ENCODE data around the gene POLDIP3.

Gene POLDIP3, protein sequence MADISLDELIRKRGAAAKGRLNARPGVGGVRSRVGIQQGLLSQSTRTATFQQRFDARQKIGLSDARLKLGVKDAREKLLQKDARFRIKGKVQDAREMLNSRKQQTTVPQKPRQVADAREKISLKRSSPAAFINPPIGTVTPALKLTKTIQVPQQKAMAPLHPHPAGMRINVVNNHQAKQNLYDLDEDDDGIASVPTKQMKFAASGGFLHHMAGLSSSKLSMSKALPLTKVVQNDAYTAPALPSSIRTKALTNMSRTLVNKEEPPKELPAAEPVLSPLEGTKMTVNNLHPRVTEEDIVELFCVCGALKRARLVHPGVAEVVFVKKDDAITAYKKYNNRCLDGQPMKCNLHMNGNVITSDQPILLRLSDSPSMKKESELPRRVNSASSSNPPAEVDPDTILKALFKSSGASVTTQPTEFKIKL

DNA sequence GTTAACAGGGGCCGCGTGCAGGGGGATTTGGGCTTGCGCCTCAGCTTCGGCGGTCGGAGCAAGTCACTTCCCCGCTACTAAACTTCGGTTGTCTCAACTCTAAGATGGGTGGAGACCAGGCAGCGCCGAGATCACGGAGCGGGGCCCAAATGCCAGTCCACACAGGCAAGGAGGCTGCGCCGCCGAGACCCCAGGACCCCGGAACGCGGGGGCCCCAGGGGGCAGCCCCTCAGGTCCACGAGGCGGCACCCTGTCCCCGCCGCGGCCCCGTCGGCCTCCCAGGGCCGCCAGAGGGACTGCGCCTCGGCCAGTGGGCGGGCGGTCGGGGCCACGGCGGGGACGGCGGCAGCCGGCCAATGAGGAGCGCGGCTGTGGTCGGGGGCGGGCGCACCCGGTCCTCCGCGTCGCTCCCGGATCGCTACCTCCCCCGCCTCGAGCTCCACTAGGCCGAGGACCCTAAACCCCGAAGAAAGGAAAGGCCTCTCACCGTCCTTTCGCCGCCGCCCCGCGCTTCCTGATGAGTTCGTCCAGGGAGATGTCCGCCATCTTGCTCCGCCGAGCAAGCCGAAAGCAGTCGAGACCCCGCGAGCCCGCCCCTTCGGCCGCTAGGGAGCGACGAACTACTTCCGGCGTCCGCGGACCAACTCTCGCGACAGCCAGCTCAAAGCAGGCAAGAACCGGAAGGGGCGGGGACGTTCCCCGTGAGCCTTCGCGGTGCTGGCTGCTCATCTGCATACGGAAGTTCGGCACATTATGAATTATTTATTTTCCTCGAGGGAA is at the start of gene POLDIP3:
TSS of gene POLDIP3 (minus strand) at position 572 of the 780 bp plus-strand sequence. CDS start at position 546, 26 bp downstream.
- peak; percentile 86 to 90 for DNase-seq

GRCh38 chr22:42661985-42662831 is 47.5 kb upstream of the POLDIP3 start:
- peak in 1 of 2 experiments; percentile 57 for DNase-seq

DNA sequence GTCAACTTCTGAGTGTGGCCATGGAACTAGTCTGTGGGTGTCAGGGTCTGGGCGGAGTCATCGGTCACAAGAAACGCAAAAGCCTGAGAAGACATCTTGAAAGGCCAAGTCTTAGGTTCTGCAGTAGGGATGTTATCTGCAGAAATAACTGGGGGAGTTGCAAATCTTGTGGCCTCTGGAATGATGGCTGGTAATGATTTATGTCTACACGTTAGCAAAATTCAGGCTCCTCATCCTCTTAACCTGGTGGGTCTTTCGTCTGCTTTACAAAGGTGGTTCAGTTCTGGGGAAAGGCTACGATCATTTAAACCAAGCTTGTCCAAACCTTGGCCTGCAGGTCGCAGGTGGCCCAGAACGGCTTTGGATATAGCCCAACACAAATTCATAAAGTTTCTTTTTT is 41.9 kb upstream of the POLDIP3 start:
- no peak for DNase-seq

DNA sequence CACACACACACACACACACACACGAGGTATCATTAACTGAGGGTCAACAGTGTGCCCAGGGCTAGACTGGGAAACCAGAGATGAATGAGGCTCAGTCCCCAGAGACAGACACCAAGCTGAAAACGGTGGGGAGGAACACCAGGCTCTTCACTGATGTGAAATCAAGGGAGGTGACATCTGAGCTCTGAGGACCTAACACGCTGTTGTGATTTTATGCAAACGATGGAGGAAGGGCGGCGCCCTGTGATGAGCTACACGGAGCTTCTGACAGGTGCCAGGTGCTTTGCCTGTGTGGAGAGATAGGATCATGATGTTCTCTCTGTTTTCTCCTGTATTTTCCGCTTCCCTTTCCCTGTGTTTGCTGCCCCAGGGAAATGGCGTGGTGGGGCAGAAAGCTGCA is 41.0 kb upstream of the POLDIP3 start:
- DNase-seq: no peak

GRCh38 chr22:42654436-42655073 is 39.9 kb upstream of the POLDIP3 start:
- DNase-seq: no peak

DNA sequence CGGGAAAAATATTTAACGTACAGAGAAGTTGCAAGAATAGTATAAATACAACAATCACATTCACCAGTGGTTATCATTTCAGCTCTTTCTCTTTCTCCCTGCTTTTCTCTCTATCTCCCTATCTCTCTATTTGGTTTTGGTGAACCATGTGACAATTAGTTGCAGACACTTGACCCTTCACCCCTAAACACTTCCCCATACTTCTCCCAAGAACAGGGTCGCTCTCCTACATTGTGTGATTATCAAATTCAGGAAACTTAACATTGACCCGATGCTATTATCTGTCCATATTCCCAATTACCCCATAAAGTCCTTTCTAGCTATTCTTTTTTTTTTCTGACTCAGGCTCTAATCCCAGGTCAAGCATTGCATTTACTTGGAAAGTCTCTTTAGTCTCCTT is 39.3 kb upstream of the POLDIP3 start:
- no peak for DNase-seq

GRCh38 chr22:42651134-42651533 is 36.5 kb upstream of the POLDIP3 start:
- no peak for DNase-seq

DNA sequence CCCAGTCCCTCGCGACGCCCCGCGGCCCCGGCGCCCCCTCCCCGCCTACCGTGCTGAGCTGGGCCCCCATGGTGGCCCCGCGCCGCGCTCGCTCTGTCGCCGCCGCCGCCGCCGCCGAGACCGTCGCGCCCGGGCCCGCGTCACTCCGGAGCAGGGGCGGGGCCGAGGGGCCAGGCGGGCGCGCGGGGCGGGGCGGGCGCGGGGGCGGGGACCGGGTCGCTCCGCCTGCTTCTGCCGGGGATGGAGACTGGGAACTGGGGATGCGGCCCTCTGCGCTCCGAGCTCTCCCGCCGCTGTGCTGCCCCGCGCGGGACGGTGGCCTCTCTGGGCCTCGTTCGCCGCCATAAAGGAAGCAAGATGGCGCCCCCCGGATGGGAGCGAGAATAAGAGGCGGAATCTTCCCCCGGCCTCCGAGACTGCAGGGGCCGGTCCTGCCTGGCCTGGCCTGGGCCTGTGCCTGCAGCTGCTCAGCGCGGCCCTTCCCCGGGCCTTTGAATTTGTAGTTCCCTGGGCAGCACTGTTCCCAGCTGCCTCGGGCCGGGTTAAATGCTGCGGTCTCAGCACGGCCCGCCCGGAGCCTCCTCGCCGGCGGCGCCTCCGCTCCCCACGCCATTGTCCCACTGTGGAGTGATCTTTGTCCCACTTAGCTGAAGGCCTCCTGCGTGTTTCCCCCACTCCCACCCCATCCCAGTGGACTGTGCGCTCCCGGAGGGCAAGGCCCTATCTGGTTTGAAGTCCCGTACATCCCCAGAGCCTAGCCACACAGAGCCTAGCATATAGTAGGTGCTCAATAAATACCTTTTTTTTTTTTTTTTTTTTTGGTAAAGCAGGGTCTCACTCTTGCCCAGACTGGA is 34.8 kb upstream of the POLDIP3 start, which contains the start of gene CYB5R3:
TSS of gene CYB5R3 (minus strand) at position 147 of the 854 bp plus-strand sequence. CDS start at position 70, 77 bp downstream.
- peak; percentile 29 to 63 for DNase-seq

GRCh38 chr22:42648368-42649245 is 33.9 kb upstream of the POLDIP3 start:
- DNase-seq: no peak

DNA sequence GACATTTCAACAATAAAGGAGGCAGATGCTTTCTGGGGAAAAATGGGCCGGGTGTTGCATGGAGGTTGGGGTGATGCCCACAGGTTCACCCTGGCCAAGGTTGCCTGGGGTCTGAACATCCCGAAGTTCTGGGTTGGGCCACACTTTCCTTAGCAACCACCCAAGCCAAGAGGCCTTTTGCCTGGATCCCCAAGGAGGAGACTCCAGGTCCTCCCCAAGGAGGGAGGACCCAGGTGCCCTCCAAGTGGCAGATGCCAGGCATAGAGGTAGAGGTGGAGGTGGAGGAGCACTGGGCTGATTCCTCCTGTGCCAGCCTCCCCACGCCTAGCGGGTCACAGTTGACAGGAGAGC is 33.3 kb upstream of the POLDIP3 start:
- no peak for DNase-seq

GRCh38 chr22:42646569-42647525 is 32.2 kb upstream of the POLDIP3 start:
- DNase-seq: no peak

DNA sequence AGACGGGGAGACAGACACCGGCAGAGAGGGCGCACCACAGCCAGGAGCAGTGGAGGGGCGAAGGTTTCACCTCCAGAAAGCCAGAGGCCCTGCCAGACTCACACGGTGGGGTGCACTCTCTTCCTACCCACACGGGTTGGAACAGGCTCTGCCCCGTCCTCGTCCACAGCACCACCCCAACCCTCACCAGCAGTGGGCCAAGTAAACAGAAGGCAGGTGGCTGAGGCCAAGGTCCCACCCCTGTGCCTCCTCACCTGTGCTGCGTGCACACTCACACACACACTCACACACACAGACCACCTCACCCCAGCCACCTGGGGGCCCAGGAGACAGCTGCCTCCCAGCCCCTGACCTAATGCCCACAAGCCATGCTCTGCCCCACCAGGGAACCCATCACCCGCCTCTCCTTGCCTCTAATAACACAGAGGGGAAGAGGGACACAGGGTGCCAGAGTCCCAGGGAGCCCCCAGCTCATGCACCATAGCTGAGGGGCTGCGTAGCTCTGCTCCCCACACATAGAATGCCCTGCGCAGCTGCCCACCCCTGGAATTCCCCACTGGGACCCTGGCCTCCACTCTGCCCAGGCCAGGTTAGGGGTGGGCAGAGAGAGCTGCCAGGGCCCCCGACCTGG is 31.4 kb upstream of the POLDIP3 start:
- no peak for DNase-seq

- no peak for DNase-seq
Measured at GRCh38 chr22:42645341-42645937, 30.8 kb upstream of the POLDIP3 start.

DNA sequence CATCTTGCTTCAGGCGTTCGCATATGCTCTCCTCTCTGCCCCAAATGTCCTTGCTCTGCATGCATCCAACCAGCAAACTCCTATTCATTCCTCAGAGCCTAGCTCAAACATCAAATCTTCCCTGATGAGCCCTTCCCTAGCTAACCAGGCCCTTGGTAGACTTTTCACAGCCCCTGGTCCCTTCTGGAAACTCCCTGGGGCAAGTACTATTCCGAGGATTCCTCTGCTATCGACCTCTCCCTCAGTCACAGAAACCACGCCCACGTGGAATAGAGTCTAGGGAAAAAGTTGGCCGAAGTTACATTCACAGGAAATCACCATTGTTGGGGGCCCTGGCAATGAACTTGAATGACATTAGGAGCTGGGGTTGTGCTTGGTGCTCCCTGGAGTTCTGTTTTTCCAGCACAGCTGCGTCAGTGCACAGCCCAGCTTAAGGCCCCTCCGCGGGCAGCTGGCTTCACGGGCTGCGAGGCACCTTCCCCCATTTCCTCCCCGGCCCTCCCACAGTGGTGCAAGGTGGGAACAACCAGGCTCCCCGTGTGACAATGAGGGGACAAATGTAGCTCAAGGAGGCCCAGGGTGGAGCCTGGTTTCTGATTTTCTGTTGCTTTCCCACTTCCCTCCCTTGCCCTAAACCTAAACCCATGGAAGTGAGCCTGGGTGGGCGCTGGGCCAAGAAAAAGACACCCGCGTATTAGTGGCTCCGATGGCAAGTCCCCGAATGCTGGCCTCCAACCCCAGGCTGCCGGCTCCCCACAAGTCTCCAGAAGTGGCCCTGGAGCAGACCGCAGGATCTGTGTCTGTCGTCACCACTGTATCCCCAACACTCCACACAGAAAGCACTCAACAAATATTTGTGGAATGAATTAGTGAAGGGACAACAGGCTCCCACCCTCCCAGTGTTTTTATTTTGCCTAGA is 30.0 kb upstream of the POLDIP3 start:
- no peak for DNase-seq

GRCh38 chr22:42643634-42644421 is 29.1 kb upstream of the POLDIP3 start:
- DNase-seq: no peak

Measured in SW 1271 (cell line).